C4-2B (cell line): Measurements from ENCODE around the gene TMEM121.

Experiments used
- CTCF ChIP-seq: fragments of 450-650 bp; conservative IDR thresholded peaks from 2 replicates; pipeline ENCODE4 v1.5.1; 2017; ENCODE audit warnings: mild to moderate bottlenecking
- ZFX ChIP-seq: fragments of 450-650 bp; IDR thresholded peaks from 2 replicates; pipeline ENCODE4 v1.6.1; 2017

GRCh38 chr14:105486163-105486973 lies 40.0 kb upstream of the TMEM121 start, which contains the start of gene CRIP1:
- TF ChIP-seq CTCF, result no peak
- TF ChIP-seq ZFX, result no peak
